OCI-LY3 (cell line): Measurements from ENCODE around the gene DHCR24.

Experiments used
- H2AFZ ChIP-seq: fragments of 200-600, 300-600 bp; shearing (Covaris generic); 2 replicates; pipeline ENCODE4 v1.6.0; 2014; ENCODE audit warnings: antibody characterized with exemption, low read depth, low read length
- H3K27ac ChIP-seq: fragments of 200-600, 300-600 bp; sonication (generic); 2 replicates; pipeline ENCODE4 v1.5.1; 2014; ENCODE audit warnings: mild to moderate bottlenecking, low read length, moderate library complexity, mixed read lengths
- H3K27me3 ChIP-seq: fragments of 200-600, 300-600 bp; sonication (generic); 2 replicates; pipeline ENCODE4 v1.6.1; 2014; ENCODE audit warnings: low read depth, low read length, mixed read lengths
- H3K36me3 ChIP-seq: fragments of 200-600, 300-600 bp; sonication (generic); replicated peaks from 2 replicates; pipeline ENCODE3; 2014; ENCODE audit warnings: low read depth, low read length, mixed read lengths
- H3K4me1 ChIP-seq: fragments of 300-600, 200-600 bp; sonication (generic); 2 replicates; pipeline ENCODE4 v1.6.1; 2014; ENCODE audit warnings: low read length, mixed read lengths
- H3K4me2 ChIP-seq: fragments of 200-600, 300-600 bp; sonication (generic); 2 replicates; pipeline ENCODE4 v1.6.1; 2014; ENCODE audit warnings: low read length, mixed read lengths
- H3K4me3 ChIP-seq: fragments of 300-600, 200-600 bp; sonication (generic); 2 replicates; pipeline ENCODE4 v1.5.1; 2014; ENCODE audit warnings: antibody characterized with exemption, mild to moderate bottlenecking, low read length, moderate library complexity
- H3K79me2 ChIP-seq: fragments of 300-600, 200-600 bp; shearing (Covaris generic); 2 replicates; pipeline ENCODE4 v1.6.1; 2014; ENCODE audit warnings: mild to moderate bottlenecking, low read length, mixed read lengths
- H3K9ac ChIP-seq: fragments of 300-600, 200-600 bp; shearing (Covaris generic); 2 replicates; pipeline ENCODE4 v1.6.0; 2014; ENCODE audit warnings: mild to moderate bottlenecking, low read length, moderate library complexity
- H3K9me3 ChIP-seq: fragments of 200-600, 300-600 bp; shearing (Covaris generic); 2 replicates; pipeline ENCODE4 v1.6.1; 2014; ENCODE audit warnings: low read length, mixed read lengths; ENCODE audit not compliant: insufficient read depth
- H4K20me1 ChIP-seq: fragments of 200-600, 300-600 bp; sonication (generic); 2 replicates; pipeline ENCODE4 v1.6.1; 2016; ENCODE audit warnings: low read length, mixed read lengths; ENCODE audit not compliant: insufficient read depth
- EZH2phosphoT487 ChIP-seq: fragments of 200-600 bp; shearing (Covaris generic); IDR thresholded peaks from 2 replicates; pipeline ENCODE4 v1.6.1; 2018; ENCODE audit warnings: antibody characterized with exemption, mixed run types, low read depth
- TF ChIP-seq, protein P1 (sequence below): fragments of 200-600, 300-600 bp; sonication (generic); IDR thresholded peaks from 2 replicates; pipeline ENCODE4 v1.5.1; 2014; ENCODE audit warnings: antibody characterized with exemption, low read length, low read depth

The DHCR24 gene

DNA sequence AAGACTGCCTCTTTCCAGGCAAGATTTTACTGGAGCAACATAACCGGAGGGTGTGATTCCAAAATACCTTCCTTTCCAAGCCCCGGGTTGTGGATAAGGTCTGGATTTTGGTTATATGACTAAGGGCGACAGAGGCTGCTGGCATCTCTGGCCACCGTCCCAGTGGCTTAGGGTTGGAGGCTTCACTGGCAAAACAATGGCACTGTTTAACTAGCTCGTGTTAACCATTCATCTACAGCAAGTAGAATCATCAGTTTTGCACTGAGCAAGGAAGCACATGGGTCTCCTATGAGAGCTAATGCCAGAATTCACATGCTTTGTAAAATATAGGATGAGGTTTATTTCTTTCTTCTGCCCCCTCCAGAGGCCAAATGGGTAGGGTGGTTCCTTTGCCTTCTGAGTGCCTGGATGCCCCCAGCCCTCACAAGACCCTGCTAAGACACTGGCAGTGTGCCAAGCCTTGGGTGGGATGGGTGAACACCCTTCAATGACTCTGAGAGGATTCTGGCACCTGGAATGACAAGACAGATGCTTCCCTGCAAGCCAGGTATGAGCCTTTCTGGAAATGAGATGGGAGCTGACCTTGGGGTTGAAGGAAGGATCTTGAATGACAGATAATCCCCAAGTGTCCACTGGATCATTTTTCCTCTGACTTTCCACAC is 36.8 kb downstream of the DHCR24 start:
- peaks cover 28% of the 10 kb centered on the region for H3K36me3 ChIP-seq
- no peak overlapping the region for H3K4me3 ChIP-seq
- no peak overlapping the region for H3K4me2 ChIP-seq
- no peaks in the 10 kb centered on the region for H3K9me3 ChIP-seq
- H3K9ac ChIP-seq: no peak overlapping the region
- H4K20me1 ChIP-seq: no peaks in the 10 kb centered on the region
- no peaks in the 10 kb centered on the region for H3K79me2 ChIP-seq
- no peak overlapping the region for H2AFZ ChIP-seq
- no peaks in the 10 kb centered on the region for H3K4me1 ChIP-seq
- no peak overlapping the region for H3K27ac ChIP-seq
- TF ChIP-seq EZH2phosphoT487: no peak
- TF ChIP-seq, protein P1, sequence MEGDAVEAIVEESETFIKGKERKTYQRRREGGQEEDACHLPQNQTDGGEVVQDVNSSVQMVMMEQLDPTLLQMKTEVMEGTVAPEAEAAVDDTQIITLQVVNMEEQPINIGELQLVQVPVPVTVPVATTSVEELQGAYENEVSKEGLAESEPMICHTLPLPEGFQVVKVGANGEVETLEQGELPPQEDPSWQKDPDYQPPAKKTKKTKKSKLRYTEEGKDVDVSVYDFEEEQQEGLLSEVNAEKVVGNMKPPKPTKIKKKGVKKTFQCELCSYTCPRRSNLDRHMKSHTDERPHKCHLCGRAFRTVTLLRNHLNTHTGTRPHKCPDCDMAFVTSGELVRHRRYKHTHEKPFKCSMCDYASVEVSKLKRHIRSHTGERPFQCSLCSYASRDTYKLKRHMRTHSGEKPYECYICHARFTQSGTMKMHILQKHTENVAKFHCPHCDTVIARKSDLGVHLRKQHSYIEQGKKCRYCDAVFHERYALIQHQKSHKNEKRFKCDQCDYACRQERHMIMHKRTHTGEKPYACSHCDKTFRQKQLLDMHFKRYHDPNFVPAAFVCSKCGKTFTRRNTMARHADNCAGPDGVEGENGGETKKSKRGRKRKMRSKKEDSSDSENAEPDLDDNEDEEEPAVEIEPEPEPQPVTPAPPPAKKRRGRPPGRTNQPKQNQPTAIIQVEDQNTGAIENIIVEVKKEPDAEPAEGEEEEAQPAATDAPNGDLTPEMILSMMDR: no peak
- H3K27me3 ChIP-seq: no peaks in the 10 kb centered on the region

DNA sequence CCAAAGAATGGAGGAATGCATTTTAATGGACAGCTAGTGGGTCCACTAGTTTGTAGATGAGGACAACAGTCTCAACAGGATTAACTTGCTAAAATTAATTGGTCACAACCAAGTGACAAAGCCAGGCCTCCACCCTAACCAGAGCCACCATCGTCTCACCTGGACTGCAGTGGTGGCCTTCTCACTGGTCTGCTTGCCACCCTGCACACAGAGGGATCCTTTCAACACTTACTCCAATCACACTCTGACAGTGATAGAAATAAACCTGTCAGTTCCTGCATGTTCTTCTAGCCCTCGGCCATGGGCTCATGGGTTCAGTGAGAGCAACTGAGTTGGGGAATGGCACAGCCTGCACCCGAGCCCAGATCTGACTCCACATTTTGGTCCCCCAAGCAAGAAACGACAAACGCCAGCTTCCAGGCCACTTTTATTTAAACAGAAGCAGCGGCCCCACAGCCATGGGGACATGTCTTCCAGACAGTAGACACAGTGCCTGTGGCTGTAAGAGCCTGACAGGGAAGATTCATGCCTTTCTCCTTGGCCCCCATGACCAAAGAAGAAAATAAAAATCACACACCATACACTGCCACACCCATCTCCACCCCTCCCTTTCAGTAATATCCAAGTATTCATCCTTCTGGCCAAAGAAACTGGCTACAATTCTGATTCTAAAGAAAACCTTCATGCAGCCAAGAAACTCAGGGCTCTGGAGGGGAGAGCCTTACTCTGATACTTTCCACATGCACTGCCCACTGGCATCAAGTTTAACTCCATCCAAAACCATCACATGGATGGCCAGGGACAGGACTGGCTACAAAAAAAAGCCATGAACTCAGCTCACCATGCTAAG is 37.6 kb downstream of the DHCR24 start:
- no peak overlapping the region for H3K4me2 ChIP-seq
- no peaks in the 10 kb centered on the region for H3K9me3 ChIP-seq
- no peaks in the 10 kb centered on the region for H3K79me2 ChIP-seq
- H3K4me3 ChIP-seq: no peak overlapping the region
- no peaks in the 10 kb centered on the region for H3K4me1 ChIP-seq
- H3K36me3 ChIP-seq: peaks cover 27% of the 10 kb centered on the region
- no peaks in the 10 kb centered on the region for H3K27me3 ChIP-seq
- no peak overlapping the region for H2AFZ ChIP-seq
- no peak overlapping the region for H3K27ac ChIP-seq
- no peak overlapping the region for H3K9ac ChIP-seq
- no peaks in the 10 kb centered on the region for H4K20me1 ChIP-seq
- TF ChIP-seq, protein P1: no peak
- no peak for TF ChIP-seq EZH2phosphoT487

DNA sequence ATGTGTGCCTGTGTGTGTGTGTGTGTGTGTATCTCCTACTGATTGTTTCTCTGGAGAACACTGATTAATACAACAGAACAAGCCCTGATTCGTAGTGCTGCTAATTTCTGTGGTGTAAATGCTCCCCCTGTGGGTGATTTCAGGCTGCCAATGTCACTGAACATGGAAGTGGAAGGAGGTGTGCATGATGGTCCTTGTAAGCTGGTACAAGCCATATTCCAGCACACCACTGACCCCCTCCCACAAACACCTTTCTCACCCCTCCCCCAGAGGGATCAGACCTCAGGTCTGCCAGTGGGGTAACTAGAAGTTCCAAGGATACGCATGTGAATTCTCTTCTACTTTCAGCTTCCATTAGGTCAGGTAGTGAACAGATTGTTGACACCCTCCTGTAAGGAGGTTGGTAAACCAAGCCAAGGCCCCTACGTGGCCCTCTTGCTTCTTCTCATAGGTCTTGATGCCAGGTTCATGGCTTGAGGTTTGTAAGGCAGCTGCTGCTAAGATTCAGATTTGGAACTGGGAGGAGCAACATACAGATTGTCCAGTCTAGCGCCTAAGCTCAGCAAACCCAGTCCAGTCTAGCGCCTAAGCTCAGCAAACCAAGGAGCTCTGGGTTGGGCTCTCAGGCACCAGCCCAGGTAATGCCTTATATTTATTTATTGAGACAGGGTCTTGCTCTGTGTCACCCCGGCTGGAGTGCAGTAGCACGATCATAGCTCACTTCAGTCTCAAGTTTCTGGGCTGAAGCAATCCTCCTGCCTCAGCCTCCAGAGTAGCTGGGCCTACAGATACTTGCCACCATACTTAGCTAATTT is 38.7 kb downstream of the DHCR24 start:
- Histone ChIP-seq H3K4me1 (no peaks in the 10 kb centered on the region), H3K36me3 (peaks cover 26% of the 10 kb centered on the region), H3K27ac (no peak overlapping the region), H3K9ac (no peak overlapping the region), H3K4me3 (no peak overlapping the region), H3K27me3 (no peaks in the 10 kb centered on the region), H2AFZ (no peak overlapping the region), H3K79me2 (no peaks in the 10 kb centered on the region), H4K20me1 (no peaks in the 10 kb centered on the region), H3K9me3 (no peaks in the 10 kb centered on the region), H3K4me2 (no peak overlapping the region)
- TF ChIP-seq EZH2phosphoT487: no peak
- TF ChIP-seq, protein P1: no peak
